GM23248 (cell line): ENCODE measurements around the gene SRPK1.

Source experiments
- EZH2 ChIP-seq: fragments of 200-600 bp; sonication (generic); IDR thresholded peaks from 2 replicates; pipeline ENCODE4 v1.6.1; 2018; ENCODE audit warnings: antibody characterized with exemption, mild to moderate bottlenecking; ENCODE audit not compliant: insufficient read depth, poor library complexity, severe bottlenecking
- EZH2phosphoT487 ChIP-seq: fragments of 200-600 bp; sonication (generic); IDR thresholded peaks from 2 replicates; pipeline ENCODE4 v1.6.1; 2018; ENCODE audit warnings: antibody characterized with exemption, moderate library complexity, mild to moderate bottlenecking, low read depth; ENCODE audit not compliant: insufficient read depth

GRCh38 chr6:35960187-35960586 is 39.3 kb upstream of the SRPK1 start:
- no peak for TF ChIP-seq EZH2phosphoT487
- TF ChIP-seq EZH2, result no peak
